ENCODE data around the gene CDKN1A. TPM values are rescaled to one million over a fixed set of nuclear protein-coding genes. Genes with fewer than 3 reads are reported as not detected.

Gene CDKN1A
- total and polyA plus RNA-seq, 9 donors, result 82.1 to 305 (median 134) TPM

DNA sequence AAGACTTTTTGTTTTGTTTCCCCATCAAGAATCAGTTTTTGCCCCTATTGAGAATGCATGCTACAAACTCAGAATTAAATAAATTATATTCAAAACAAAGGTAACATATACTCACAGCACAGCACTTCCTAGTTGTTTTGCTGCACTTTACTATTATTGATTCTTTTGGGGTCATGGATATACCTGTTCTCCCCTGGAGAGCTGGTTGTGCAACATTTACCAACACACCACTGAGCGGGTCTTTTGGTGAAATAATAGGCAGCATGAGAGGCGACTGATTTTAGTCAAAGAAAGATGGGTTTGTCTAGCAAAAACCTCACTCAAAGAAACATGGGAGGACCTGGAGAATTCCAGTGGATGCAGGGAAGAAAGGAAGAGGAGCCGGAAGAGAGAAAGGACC is 39.9 kb upstream of the CDKN1A start:
- H3K9me3 ChIP-seq, result no peaks in the 10 kb centered on the region
- intact Hi-C loops (cut with DNase I), result loop anchor here in 1 of 4 donors (5.0 kb wide), 1 partner anchor 34 kb away; no protein-coding TSS in a partner anchor
- H3K36me3 ChIP-seq, result no peaks in the 10 kb centered on the region
- no peaks in the 10 kb centered on the region for H3K27me3 ChIP-seq
- TF ChIP-seq CTCF (IDR thresholded peaks at IDR 0.05) (no peak), EP300 (IDR thresholded peaks at IDR 0.05) (no peak), POLR2A (IDR thresholded peaks at IDR 0.05) (no peak)
- WGBS, 3 donors, result 96 to 99% (median 98%) methylated on average over 3 of the region's 3 CpGs
- no peak overlapping the region for H3K27ac ChIP-seq
- H3K4me3 ChIP-seq, result no peak overlapping the region
- no peak for DNase-seq
- H3K4me1 ChIP-seq (ENCODE audit: insufficient read depth), result peaks cover 30% of the 10 kb centered on the region

DNA sequence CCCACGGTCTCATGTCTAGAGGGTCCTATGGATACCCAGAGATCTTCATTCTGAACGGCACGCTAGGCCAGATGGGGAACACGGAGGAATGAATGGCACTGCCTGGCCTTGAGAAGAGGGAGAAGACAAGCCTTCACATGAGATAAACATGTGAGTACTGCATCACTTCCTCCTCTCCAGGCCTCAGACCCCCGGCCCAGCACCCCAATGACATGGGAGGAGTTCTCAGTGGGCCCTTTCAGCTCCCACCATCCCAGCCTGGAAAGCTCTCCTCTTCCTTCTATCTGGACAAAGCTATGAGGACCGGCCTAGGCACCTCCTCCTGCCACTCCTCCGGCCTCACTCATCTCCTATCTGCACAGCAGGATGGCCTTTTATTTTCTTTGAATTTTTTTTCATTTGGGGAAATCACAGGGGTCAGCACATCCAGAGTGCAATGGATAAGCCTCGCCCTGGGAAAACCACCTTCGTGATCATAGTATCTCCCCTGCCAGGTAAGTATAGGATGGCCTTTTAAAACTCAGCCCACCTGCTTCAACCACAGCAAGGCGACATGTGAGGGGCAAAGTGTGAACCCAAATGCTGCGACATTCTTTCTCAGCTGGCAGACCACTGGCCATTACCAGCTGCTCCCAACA is 39.2 kb upstream of the CDKN1A start:
- H3K4me1 ChIP-seq (ENCODE audit: insufficient read depth), result peaks cover 25% of the 10 kb centered on the region
- H3K36me3 ChIP-seq, result no peaks in the 10 kb centered on the region
- WGBS, 3 donors, result 88 to 93% (median 92%) methylated on average over 11 of the region's 11 CpGs
- no peak for TF ChIP-seq POLR2A (IDR thresholded peaks at IDR 0.05)
- TF ChIP-seq CTCF (IDR thresholded peaks at IDR 0.05), result no peak
- TF ChIP-seq EP300 (IDR thresholded peaks at IDR 0.05), result no peak
- no peak for DNase-seq
- intact Hi-C loops (cut with DNase I), result loop anchor here in 1 of 4 donors (5.0 kb wide), 1 partner anchor 33 kb away; no protein-coding TSS in a partner anchor
- no peak overlapping the region for H3K27ac ChIP-seq
- no peaks in the 10 kb centered on the region for H3K27me3 ChIP-seq
- H3K4me3 ChIP-seq, result no peak overlapping the region
- H3K9me3 ChIP-seq, result no peaks in the 10 kb centered on the region

GRCh38 chr6:36641543-36641942 is 37.0 kb upstream of the CDKN1A start:
- no peaks in the 10 kb centered on the region for H3K27me3 ChIP-seq
- TF ChIP-seq EP300 (IDR thresholded peaks at IDR 0.05) (no peak), CTCF (IDR thresholded peaks at IDR 0.05) (no peak), POLR2A (IDR thresholded peaks at IDR 0.05) (no peak)
- no peak overlapping the region for H3K4me3 ChIP-seq
- H3K9me3 ChIP-seq, result no peaks in the 10 kb centered on the region
- H3K36me3 ChIP-seq, result no peaks in the 10 kb centered on the region
- WGBS, 3 donors, result 84 to 94% (median 88%) methylated on average over 3 of the region's 3 CpGs
- no peak for DNase-seq
- intact Hi-C loops (cut with DNase I), result loop anchor here in 1 of 4 donors (5.0 kb wide), 1 partner anchor 36 kb away; the partner anchor contains the start of gene CDKN1A
- H3K4me1 ChIP-seq (ENCODE audit: insufficient read depth), result peaks cover 18% of the 10 kb centered on the region
- no peak overlapping the region for H3K27ac ChIP-seq

GRCh38 chr6:36642913-36643817 is 35.3 kb upstream of the CDKN1A start:
- Histone ChIP-seq H3K27ac (peak overlapping the region; percentile 25 to 66), H3K27me3 (no peaks in the 10 kb centered on the region), H3K36me3 (no peaks in the 10 kb centered on the region), H3K4me1 (ENCODE audit: insufficient read depth) (peaks cover 11% of the 10 kb centered on the region), H3K9me3 (no peaks in the 10 kb centered on the region), H3K4me3 (no peak overlapping the region)
- intact Hi-C loops (cut with DNase I), result loop anchor here in 1 of 4 donors (5.0 kb wide), 1 partner anchor 34 kb away; the partner anchor contains the start of gene CDKN1A
- WGBS, 3 donors, result 11 to 19% (median 13%) methylated on average over 8 of the region's 8 CpGs
- DNase-seq, result peak; percentile 91 to 97 (median 96)
- TF ChIP-seq POLR2A (IDR thresholded peaks at IDR 0.05) (peak; percentile 14), CTCF (IDR thresholded peaks at IDR 0.05) (no peak)

All from ovary (tissue), 9 donors.